Prostate gland (tissue), 2 donors: Measurements from ENCODE around the gene KIF1B. TPM values are rescaled to one million over a fixed set of nuclear protein-coding genes. Genes with fewer than 3 reads are reported as not detected.
"Not testable (repeated sequence)": the region's sequence is repeated elsewhere in the genome, so short reads cannot be mapped to it uniquely, and the experiment has no call there.

Experiments
- DNase-seq: peaks from one replicate; pipeline ENCODE4 v3.0.0-alpha.2; 2019; ENCODE audit warnings: low spot score
- H3K27ac ChIP-seq, 2 donors: fragments of 200-600 bp; sonication (generic); 2 replicates each; pipeline ENCODE4 v1.5.1; 2017 to 2019
- H3K27me3 ChIP-seq: fragments of 200-600 bp; sonication (generic); replicated peaks from 2 replicates; pipeline ENCODE4 v1.5.1; 2019; ENCODE audit not compliant: insufficient read depth
- H3K36me3 ChIP-seq, 2 donors: fragments of 200-600 bp; sonication (generic); 1 replicate in 1 of 2; 2 replicates in 1 of 2; pipeline versions ENCODE4 v1.5.1 to v1.8.1; 2017 to 2019
- H3K4me1 ChIP-seq: fragments of 200-600 bp; sonication (generic); replicated peaks from 2 replicates; pipeline ENCODE4 v1.5.1; 2019
- H3K4me3 ChIP-seq, 2 donors: fragments of 200-600 bp; sonication (generic); 2 replicates each; pipeline ENCODE4 v1.5.1; 2017 to 2019
- H3K9me3 ChIP-seq: fragments of 200-600 bp; sonication (generic); 2 replicates; pipeline ENCODE4 v1.5.1; 2017
- POLR2A ChIP-seq: fragments of 450-650 bp; IDR thresholded peaks from one replicate; pipeline ENCODE4 v1.6.1; 2016; ENCODE audit warnings: antibody characterized with exemption, mild to moderate bottlenecking
- POLR2AphosphoS5 ChIP-seq: sonication (generic); formaldehyde crosslinking; IDR thresholded peaks from one replicate; pipeline ENCODE4 v1.6.1; 2017; ENCODE audit warnings: antibody characterized with exemption
- WGBS: methylation state at CpG from one replicate; pipeline ENCODE4 v1.1.5; 2018; 5-methylcytosine and 5-hydroxymethylcytosine counted together
- intact Hi-C: fragments of 100-400 bp; cut with DNase I; formaldehyde crosslinking; loops from one replicate; pipeline ENCODE4 v1.14.2; 2022
- total RNA-seq, 2 donors: library from RNA; depleted of rRNA; stranded (reverse); fragments of >200 nt; gene quantifications; one replicate each; pipeline ENCODE4 v1.1.0, GENCODE V29; 2016
- TF ChIP-seq, protein P1 (sequence below), 4 experiments: fragments of 200-600 bp in 2 of 4; fragments of 450-650 bp in 2 of 4; sonication (generic) in 2 of 4; IDR thresholded peaks; 1 replicate in 3 of 4; 2 replicates in 1 of 4; pipeline ENCODE4 v1.5.1; 2016 to 2019; ENCODE audit warnings: antibody characterized with exemption in 4 of 4, mild to moderate bottlenecking in 2 of 4, moderate library complexity in 2 of 4

The KIF1B gene
- total RNA-seq, 2 donors from 2014 or later: 31.3 to 56.8 TPM

DNA sequence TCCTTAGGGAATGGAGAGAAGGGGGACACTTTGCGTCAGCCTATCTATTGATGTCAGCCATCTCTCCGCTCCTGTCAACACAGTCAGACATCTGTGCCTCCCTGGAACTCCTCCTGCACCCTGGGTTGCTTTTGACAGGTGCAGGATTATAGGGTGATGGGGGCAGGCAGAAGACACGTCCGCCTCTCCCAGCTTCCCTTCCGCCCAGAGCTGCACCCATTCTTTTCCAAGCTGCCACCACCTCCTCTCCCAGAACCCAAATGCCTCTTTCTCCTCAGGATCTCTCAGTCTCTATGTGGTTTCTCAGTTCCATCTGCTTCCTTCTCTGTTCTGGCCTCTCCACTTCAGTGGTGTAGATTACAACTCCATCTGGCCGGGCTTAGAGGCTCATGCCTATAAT lies 17.1 kb upstream of the KIF1B start:
- TF ChIP-seq, protein P1, sequence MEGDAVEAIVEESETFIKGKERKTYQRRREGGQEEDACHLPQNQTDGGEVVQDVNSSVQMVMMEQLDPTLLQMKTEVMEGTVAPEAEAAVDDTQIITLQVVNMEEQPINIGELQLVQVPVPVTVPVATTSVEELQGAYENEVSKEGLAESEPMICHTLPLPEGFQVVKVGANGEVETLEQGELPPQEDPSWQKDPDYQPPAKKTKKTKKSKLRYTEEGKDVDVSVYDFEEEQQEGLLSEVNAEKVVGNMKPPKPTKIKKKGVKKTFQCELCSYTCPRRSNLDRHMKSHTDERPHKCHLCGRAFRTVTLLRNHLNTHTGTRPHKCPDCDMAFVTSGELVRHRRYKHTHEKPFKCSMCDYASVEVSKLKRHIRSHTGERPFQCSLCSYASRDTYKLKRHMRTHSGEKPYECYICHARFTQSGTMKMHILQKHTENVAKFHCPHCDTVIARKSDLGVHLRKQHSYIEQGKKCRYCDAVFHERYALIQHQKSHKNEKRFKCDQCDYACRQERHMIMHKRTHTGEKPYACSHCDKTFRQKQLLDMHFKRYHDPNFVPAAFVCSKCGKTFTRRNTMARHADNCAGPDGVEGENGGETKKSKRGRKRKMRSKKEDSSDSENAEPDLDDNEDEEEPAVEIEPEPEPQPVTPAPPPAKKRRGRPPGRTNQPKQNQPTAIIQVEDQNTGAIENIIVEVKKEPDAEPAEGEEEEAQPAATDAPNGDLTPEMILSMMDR (IDR thresholded peaks at IDR 0.05): no peak
- TF ChIP-seq POLR2AphosphoS5: no peak
- TF ChIP-seq POLR2A: no peak
- Histone ChIP-seq H3K27me3 (no peaks in the 10 kb centered on the region), H3K9me3 (no peaks in the 10 kb centered on the region), H3K4me3 (no peak overlapping the region), H3K4me1 (no peaks in the 10 kb centered on the region), H3K27ac (no peak overlapping the region), H3K36me3 (no peaks in the 10 kb centered on the region)
- intact Hi-C loops: no loop called here
- 78% methylated on average over 6 of the region's 6 CpGs for WGBS
- DNase-seq: no peak

DNA sequence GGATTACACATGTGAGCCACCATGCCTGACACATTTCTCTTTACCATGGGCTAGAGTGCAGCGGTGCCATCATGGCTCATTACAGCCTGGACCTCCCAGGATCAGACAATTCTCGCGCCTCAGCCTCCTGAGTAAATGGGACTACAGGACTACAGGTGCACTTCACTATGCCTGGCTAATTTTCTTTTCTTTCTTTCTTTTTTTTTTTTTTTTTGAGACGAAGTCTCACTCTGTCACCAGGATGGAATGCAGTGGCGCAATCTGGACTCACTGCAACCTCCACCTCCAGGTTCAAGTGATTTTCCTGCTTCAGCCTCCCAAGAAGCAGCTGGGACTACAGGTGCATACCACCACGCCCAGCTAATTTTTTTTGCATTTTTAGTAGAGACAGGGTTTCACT lies 14.8 kb upstream of the KIF1B start:
- no peaks in the 10 kb centered on the region for H3K9me3 ChIP-seq
- no peaks in the 10 kb centered on the region for H3K4me1 ChIP-seq
- H3K27ac ChIP-seq: no peak overlapping the region
- DNase-seq: no peak
- intact Hi-C loops: no loop called here
- TF ChIP-seq POLR2A (no peak), POLR2AphosphoS5 (no peak)
- TF ChIP-seq, protein P1 (IDR thresholded peaks at IDR 0.05): no peak
- WGBS: 92% methylated on average over 6 of the region's 6 CpGs
- H3K4me3 ChIP-seq: no peak overlapping the region
- no peaks in the 10 kb centered on the region for H3K36me3 ChIP-seq
- no peaks in the 10 kb centered on the region for H3K27me3 ChIP-seq

DNA sequence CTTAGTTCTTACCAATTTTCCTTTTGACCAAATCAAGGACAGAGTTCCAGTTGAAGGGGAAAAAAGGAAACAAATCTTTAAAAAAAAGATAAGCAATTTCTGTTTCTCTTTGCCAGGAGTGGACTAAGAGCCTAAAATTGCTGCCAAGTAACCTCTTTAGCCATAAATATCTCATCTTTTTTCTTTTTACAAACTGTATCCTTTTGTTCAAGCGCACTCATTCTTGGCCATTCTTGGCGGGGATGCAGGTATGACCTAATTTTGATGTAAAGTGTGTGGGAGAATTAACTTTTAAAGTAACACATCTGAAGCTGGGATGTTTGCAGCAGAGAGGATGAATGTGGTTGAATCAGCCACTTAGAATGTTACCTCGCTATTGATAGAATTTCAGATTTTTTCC lies 13.4 kb upstream of the KIF1B start:
- H3K27me3 ChIP-seq: no peaks in the 10 kb centered on the region
- intact Hi-C loops: no loop called here
- no peaks in the 10 kb centered on the region for H3K4me1 ChIP-seq
- H3K4me3 ChIP-seq: no peak overlapping the region
- no peak for DNase-seq
- TF ChIP-seq POLR2A (no peak), POLR2AphosphoS5 (no peak)
- TF ChIP-seq, protein P1 (IDR thresholded peaks at IDR 0.05): no peak
- H3K36me3 ChIP-seq: no peaks in the 10 kb centered on the region
- no peaks in the 10 kb centered on the region for H3K9me3 ChIP-seq
- no peak overlapping the region for H3K27ac ChIP-seq
- whole genome bisulfite sequencing: 6% methylated on average over 3 of the region's 3 CpGs

DNA sequence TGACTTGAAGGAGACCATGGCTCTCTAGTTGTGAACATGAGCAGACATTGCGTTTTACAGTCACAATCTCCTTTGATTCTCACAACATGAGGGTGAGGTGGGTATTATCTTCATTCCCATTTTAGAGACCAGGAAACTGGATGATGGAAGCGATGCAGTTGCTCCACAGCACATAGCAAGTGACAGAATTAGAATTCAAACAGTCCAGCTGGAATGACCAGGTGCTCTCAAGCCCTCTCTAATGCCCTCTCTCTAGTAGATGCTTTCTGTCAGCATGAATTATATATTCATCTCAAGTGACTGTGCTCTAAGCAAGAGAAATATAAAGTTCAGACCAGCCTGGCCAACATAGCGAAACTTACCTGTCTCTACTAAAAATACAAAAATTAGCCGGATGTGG lies 9.8 kb upstream of the KIF1B start:
- Histone ChIP-seq H3K27me3 (no peaks in the 10 kb centered on the region), H3K4me3 (no peak overlapping the region), H3K4me1 (no peaks in the 10 kb centered on the region), H3K36me3 (no peaks in the 10 kb centered on the region), H3K27ac (no peak overlapping the region), H3K9me3 (no peaks in the 10 kb centered on the region)
- no peak for DNase-seq
- no peak for TF ChIP-seq POLR2A
- TF ChIP-seq, protein P1 (IDR thresholded peaks at IDR 0.05): no peak
- TF ChIP-seq POLR2AphosphoS5: no peak
- intact Hi-C loops: no loop called here
- 92% methylated on average over 4 of the region's 4 CpGs for WGBS

DNA sequence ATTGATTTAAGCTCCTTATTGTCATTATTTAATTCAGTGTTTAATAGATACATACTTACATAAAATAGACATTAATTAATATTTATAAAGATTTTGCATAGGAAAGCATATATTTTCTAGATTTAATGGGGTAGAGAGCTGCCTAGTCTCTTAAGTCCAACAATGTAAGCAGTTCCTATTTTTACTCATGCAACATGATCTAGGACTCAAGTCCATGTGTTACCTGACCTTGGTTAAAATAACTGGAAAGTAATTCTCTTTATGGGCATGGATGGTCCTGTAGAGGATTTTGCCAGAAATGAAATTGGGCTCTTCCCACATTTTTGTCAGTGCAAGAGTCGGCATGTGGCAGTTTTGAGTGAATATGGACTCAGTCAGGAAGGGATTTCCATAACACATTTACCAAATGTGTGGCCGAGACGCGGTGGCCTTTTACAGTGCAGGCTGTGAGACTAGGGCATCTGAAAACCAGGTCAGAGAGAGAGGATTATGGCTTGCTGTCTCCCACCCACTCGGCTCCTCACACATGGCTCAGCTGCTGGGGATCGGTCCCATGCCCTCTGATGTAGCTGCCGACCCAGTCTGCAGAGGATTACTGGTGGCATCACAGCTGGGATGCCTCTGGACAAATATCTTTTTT lies 6.2 kb upstream of the KIF1B start:
- Histone ChIP-seq H3K27ac (no peak overlapping the region), H3K9me3 (no peaks in the 10 kb centered on the region), H3K36me3 (no peaks in the 10 kb centered on the region), H3K27me3 (no peaks in the 10 kb centered on the region), H3K4me1 (no peaks in the 10 kb centered on the region), H3K4me3 (no peak overlapping the region)
- 64% methylated on average over 7 of the region's 7 CpGs for WGBS
- TF ChIP-seq POLR2AphosphoS5 (no peak), POLR2A (no peak)
- TF ChIP-seq, protein P1 (IDR thresholded peaks at IDR 0.05): no peak
- intact Hi-C loops: no loop called here
- DNase-seq: no peak

DNA sequence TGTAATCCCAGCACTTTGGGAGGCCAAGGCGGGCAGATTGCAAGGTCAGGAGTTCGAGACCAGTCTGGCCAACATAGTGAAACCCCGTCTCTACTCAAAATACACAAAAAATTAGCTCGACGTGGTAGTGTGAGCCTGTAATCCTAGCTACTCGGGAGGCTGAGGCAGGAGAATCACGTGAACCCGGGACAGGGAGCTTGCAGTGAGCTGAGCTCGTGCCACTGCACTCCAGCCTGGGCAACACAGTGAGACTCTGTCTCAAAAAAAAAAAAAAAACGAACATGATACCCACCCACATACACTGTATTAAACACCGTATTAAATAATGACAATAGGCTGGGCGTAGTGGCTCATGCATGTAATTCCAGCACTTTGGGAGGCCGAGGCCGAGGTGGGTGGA lies 5.2 kb upstream of the KIF1B start:
- H3K9me3 ChIP-seq, H3K27ac ChIP-seq, H3K27me3 ChIP-seq, H3K4me1 ChIP-seq, H3K36me3 ChIP-seq, intact Hi-C loops, DNase-seq, H3K4me3 ChIP-seq: not testable (repeated sequence)
- WGBS: 88% methylated on average over 14 of the region's 14 CpGs
